K562 (cell line): ENCODE data around the gene CST3. TPM values are rescaled to one million over a fixed set of nuclear protein-coding genes. Genes with fewer than 3 reads are reported as not detected.

Experiments used
- ARID2 ChIP-seq: fragments of 450-650 bp; IDR thresholded peaks from 2 replicates; pipeline ENCODE4 v1.6.1; 2017; ENCODE audit warnings: antibody characterized with exemption, mild to moderate bottlenecking
- DDX20 ChIP-seq: fragments of 450-650 bp; IDR thresholded peaks from 2 replicates; pipeline ENCODE4 v1.6.1; 2016; ENCODE audit warnings: missing genetic modification characterization, low read depth, mild to moderate bottlenecking, missing compliant biosample characterization, moderate library complexity
- ETV1 ChIP-seq: fragments of 450-650 bp; conservative IDR thresholded peaks from 2 replicates; pipeline ENCODE4 v1.6.1; 2016; ENCODE audit warnings: missing genetic modification characterization, control low read depth, low read depth, missing compliant biosample characterization
- FOXM1 ChIP-seq, 2 experiments: fragments of 450-650 bp in 1 of 2; sonication (generic) in 1 of 2; formaldehyde crosslinking in 1 of 2; IDR thresholded peaks; 2 replicates each; pipeline versions ENCODE4 v1.6.1 to v1.9.0; 2017 to 2022; ENCODE audit warnings: low read depth in 2 of 2, mild to moderate bottlenecking in 2 of 2, missing genetic modification reagents in 1 of 2, moderate library complexity in 1 of 2
- GTF2B ChIP-seq: IDR thresholded peaks from 2 replicates; pipeline ENCODE4 v1.6.1; 2011; ENCODE audit not compliant: insufficient read length; ENCODE audit errors: extremely low read depth
- PHF20 ChIP-seq: fragments of 450-650 bp; IDR thresholded peaks from 2 replicates; pipeline ENCODE4 v1.6.1; 2018; ENCODE audit not compliant: partially characterized antibody
- POLR2AphosphoS2 ChIP-seq: IDR thresholded peaks from 2 replicates; pipeline ENCODE4 v1.6.1; 2012; ENCODE audit warnings: low read length, improper control_type of control experiment
- PYGO2 ChIP-seq: fragments of 450-650 bp; IDR thresholded peaks from 2 replicates; pipeline ENCODE4 v1.6.1; 2016; ENCODE audit warnings: mild to moderate bottlenecking, missing genetic modification characterization, moderate library complexity, missing compliant biosample characterization
- RBM25 ChIP-seq: fragments of 200-400 bp; formaldehyde crosslinking; IDR thresholded peaks from 2 replicates; pipeline ENCODE4 v1.6.1; 2018; ENCODE audit warnings: low read length, low read depth, moderate library complexity; ENCODE audit not compliant: severe bottlenecking
- SREBF1 ChIP-seq: fragments of 150-350 bp; IDR thresholded peaks from 2 replicates; pipeline ENCODE4 v1.6.1; 2014; ENCODE audit warnings: antibody characterized with exemption, low read depth, low read length, borderline replicate concordance
- TBP ChIP-seq: optimal IDR thresholded peaks from 2 replicates; pipeline ENCODE3; 2011; ENCODE audit warnings: low read depth, low read length, improper control_type of control experiment
- TCF7 ChIP-seq: sonication (generic); IDR thresholded peaks from 2 replicates; pipeline ENCODE4 v1.6.1; 2016; ENCODE audit warnings: antibody characterized with exemption, borderline replicate concordance
- ZC3H4 ChIP-seq: sonication (generic); formaldehyde crosslinking; IDR thresholded peaks from 2 replicates; pipeline ENCODE4 v1.9.0; 2021; ENCODE audit warnings: missing genetic modification reagents, borderline replicate concordance
- ZNF318 ChIP-seq, 2 experiments: fragments of 450-650 bp; IDR thresholded peaks; 2 replicates each; pipeline ENCODE4 v1.6.1; 2016; ENCODE audit warnings: mild to moderate bottlenecking in 2 of 2, borderline replicate concordance in 1 of 2, low read depth in 1 of 2, moderate library complexity in 1 of 2
- ZNF449 ChIP-seq: fragments of 250-450 bp; sonication (Bioruptor Pico); IDR thresholded peaks from 2 replicates; pipeline ENCODE4 v1.8.0; 2022; ENCODE audit warnings: moderate library complexity, mild to moderate bottlenecking, inconsistent platforms
- polyA plus RNA-seq, 8 experiments: library from polyadenylated mRNA; depleted of rRNA in 4 of 8; stranded (reverse) in 5 of 8; unstranded in 3 of 8; fragments of >200 nt; fragmentation: Nextera tagmentation in 2 of 8; fragmentation: Illumina TruSeq in 1 of 8; extraction: Ambion mirVana in 2 of 8; extraction: Trizol in 1 of 8; gene quantifications; 2 replicates each; pipeline versions ENCODE4 v1.2.1 to v1.2.3, GENCODE V29; 2011 to 2014; ENCODE audit warnings: inconsistent platforms in 1 of 8, missing spikeins in 1 of 8
- total RNA-seq, 7 experiments: library from RNA; depleted of rRNA in 6 of 7; stranded (reverse); fragments of >200 nt in 6 of 7; fragmentation: Illumina TruSeq in 2 of 7; extraction: Trizol in 2 of 7; gene quantifications; 2 replicates each; pipeline versions ENCODE4 v1.2.1 to v1.2.3, GENCODE V29; 2011 to 2021; ENCODE audit warnings: low replicate concordance in 1 of 7

The CST3 gene
- total and polyA plus RNA-seq, 9 of the 15 experiments (the other 6 are each of a cell fraction or from before 2014, with no cell fraction given), result 8.7 to 113 (median 48.5) TPM

- TF ChIP-seq DDX20 (tag), result no peak
- no peak for TF ChIP-seq SREBF1
- no peak for TF ChIP-seq ARID2
- TF ChIP-seq GTF2B, result no peak
- TF ChIP-seq TCF7, result no peak
- TF ChIP-seq ZC3H4 (CRISPR knock-in tag), result no peak
- TF ChIP-seq ZNF449, result no peak
- TF ChIP-seq ZNF318 (IDR thresholded peaks at IDR 0.05; ENCODE audit: borderline replicate concordance in 1 of 2, low read depth in 1 of 2), result no peak
- no peak for TF ChIP-seq FOXM1 (IDR thresholded peaks at IDR 0.05; ENCODE audit: low read depth)
- no peak for TF ChIP-seq FOXM1 (CRISPR knock-in tag; IDR thresholded peaks at IDR 0.05; ENCODE audit: low read depth)
- TF ChIP-seq TBP, result no peak
- peak; percentile 68 for TF ChIP-seq PHF20
- no peak for TF ChIP-seq RBM25
- TF ChIP-seq POLR2AphosphoS2, result no peak
- TF ChIP-seq PYGO2 (tag), result no peak
- peak; percentile 43; the same call in 1 of the 2 replicates for TF ChIP-seq ETV1
Measured at GRCh38 chr20:23659989-23660837, 22.5 kb upstream of the CST3 start (continued).
